SJSA1 (cell line): ENCODE results near the gene CARS1. TPM values are rescaled to one million over a fixed set of nuclear protein-coding genes. Genes with fewer than 3 reads are reported as not detected.

ENCODE experiments used
- DNase-seq, 2 experiments: peaks; one replicate each; pipeline ENCODE4 v3.0.0-alpha.2; 2015 to 2020; ENCODE audit warnings: low spot score in 2 of 2, low read depth in 1 of 2
- H3K27ac ChIP-seq: fragments of 250-450 bp; sonication (Bioruptor Pico); 2 replicates; pipeline ENCODE4 v1.5.1; 2020; ENCODE audit warnings: mild to moderate bottlenecking, moderate library complexity
- H3K27me3 ChIP-seq: fragments of 250-450 bp; sonication (Bioruptor Pico); replicated peaks from 2 replicates; pipeline ENCODE4 v1.5.1; 2020; ENCODE audit warnings: mild to moderate bottlenecking, moderate library complexity
- H3K36me3 ChIP-seq: fragments of 250-450 bp; sonication (Bioruptor Pico); 2 replicates; pipeline ENCODE4 v1.5.1; 2020; ENCODE audit warnings: mild to moderate bottlenecking
- H3K4me1 ChIP-seq: fragments of 250-450 bp; sonication (Bioruptor Pico); replicated peaks from 2 replicates; pipeline ENCODE4 v1.6.1; 2021; ENCODE audit warnings: mild to moderate bottlenecking
- H3K4me3 ChIP-seq: fragments of 250-450 bp; sonication (Bioruptor Pico); 2 replicates; pipeline ENCODE4 v1.5.1; 2020; ENCODE audit warnings: mild to moderate bottlenecking
- H3K9me3 ChIP-seq: fragments of 250-450 bp; sonication (Bioruptor Pico); replicated peaks from 2 replicates; pipeline ENCODE4 v1.5.1; 2020; ENCODE audit warnings: mild to moderate bottlenecking
- total RNA-seq: library from RNA; depleted of rRNA; stranded (reverse); fragments of >200 nt; shearing (Covaris generic); gene quantifications from 2 replicates; pipeline ENCODE4 v1.2.3, GENCODE V29; 2014

CARS1 gene
- total RNA-seq, 1 experiment from 2014 or later = 57.6 TPM

DNA sequence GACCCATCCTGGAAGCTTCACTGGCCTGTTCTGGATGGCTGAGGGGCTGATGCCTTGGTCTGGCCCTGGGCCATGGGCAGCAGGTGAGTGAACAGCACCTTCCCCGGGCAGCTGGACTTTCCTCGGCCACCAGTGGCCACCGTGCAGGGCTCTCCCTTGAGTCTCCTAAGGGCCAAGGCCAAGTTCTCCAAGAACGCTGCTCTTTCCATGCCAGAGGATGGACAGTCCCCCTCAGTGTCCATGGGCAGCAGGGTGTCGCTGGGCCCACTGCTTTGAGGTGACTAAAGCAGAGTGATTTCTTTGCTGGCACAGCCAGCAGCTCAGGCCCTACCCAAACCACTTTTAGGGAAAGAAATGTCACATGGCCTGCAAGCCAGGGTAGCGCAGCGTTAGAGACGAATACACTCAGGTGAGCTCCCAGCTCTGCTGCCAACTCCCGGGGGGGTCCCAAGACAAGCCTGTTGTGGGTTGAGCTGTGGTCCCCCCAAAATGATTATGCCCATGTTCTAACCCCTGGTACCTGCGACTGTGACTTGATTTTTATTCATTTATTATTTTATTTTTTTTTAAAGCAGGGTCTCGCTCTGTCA is 3.3 kb upstream of the CARS1 start:
- Histone ChIP-seq H3K27me3 (no peaks in the 10 kb centered on the region), H3K27ac (no peak overlapping the region), H3K4me1 (peaks cover 45% of the 10 kb centered on the region), H3K36me3 (peaks cover 8% of the 10 kb centered on the region), H3K9me3 (0 out of 2 replicates have a peak, but pooled peaks cover 5% of the 10 kb centered on the region), H3K4me3 (no peak overlapping the region)
- DNase-seq = no peak

DNA sequence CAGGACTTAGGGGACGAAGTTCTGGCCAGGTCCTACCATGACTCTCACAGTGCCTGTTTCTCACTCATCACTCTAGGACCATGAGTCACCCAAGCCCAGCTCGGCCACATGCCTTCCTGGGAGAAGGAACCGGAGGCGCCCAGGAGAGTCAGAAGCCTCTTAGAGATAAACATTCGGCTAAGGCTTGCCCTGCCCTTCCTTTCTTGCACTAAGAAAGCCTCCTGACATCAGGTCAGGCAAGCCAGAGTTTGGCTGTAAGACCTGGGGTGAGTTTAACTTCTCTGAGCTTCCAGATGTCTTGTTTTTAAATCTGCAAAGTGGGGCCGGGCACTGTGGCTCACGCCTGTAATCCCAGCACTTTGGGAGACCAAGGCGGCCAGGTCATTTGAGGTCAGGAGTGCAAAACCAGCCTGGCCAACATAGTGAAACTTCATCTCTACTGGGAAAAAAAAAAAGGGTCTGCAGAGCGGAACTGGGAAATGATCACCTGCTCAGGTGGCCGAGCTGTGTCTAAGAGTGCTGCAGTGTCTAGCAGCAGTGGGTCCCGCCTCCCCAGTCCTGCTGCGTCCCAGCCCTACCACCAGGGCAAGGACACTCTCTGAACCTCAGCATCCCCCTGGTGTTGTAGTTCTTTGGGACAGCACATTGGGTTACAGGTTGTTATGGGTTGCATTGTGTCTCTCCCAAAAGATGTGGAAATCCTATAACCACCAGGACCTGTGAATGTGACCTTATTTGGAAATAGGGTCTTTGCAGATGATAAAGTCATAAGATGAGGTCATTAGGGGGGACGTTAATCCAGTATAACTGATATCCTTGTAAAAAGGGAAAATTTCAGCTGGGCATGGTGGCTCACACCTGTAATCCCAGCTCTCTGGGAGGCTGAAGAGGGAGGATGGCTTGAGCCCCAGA is 1.8 kb upstream of the CARS1 start:
- H3K4me1 ChIP-seq = peaks cover 36% of the 10 kb centered on the region
- H3K27ac ChIP-seq = peak overlapping the region; percentile 6; the same call in 1 of the 2 replicates
- H3K36me3 ChIP-seq = peaks cover 14% of the 10 kb centered on the region
- no peaks in the 10 kb centered on the region for H3K9me3 ChIP-seq
- DNase-seq = peak; percentile 87 to 94
- no peaks in the 10 kb centered on the region for H3K27me3 ChIP-seq
- no peak overlapping the region for H3K4me3 ChIP-seq

DNA sequence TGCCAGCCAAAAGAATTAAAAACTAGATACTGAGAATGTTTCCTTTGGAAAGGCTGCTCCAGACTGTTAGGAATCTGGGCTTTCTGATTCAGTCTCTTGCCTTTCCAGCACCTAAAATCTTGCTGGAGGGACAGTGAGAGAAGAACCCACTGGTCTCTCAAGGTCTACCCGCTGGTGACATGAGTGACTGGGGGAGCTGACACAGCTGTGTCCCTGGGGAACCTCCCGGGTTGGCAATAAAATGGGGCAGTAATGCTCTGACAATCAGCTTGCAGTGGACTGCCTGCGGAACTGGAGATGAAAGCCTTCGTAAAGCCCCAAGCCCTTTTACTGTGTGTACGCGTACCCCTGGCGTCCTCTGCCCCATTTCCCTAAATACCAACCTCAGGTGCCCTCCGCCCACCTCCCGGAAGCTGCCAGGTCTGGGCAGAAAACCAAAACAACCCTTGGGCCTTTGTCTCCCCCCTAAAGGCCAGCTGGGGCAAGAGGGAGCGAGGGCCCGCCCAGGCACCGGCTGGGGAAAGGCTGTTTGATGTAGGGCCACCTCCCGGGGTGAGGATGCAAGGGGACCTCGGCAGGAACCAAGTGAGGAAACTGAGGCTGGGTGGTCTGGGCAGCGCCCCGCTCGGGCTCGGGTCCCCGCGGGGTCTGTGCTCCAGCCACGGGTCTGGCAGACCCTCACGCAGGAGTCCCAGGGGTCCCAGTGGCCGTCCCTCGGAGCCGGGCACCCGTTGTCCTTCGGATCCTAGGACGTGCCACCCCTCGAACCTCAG is 741 bp downstream of the CARS1 start:
- H3K9me3 ChIP-seq = no peaks in the 10 kb centered on the region
- peaks cover 30% of the 10 kb centered on the region for H3K4me1 ChIP-seq
- peaks cover 33% of the 10 kb centered on the region for H3K36me3 ChIP-seq
- H3K27ac ChIP-seq = peak overlapping the region; percentile 67
- DNase-seq = peak in 1 of 2 experiments; percentile 31
- H3K4me3 ChIP-seq = peak overlapping the region; percentile 72
- no peaks in the 10 kb centered on the region for H3K27me3 ChIP-seq

DNA sequence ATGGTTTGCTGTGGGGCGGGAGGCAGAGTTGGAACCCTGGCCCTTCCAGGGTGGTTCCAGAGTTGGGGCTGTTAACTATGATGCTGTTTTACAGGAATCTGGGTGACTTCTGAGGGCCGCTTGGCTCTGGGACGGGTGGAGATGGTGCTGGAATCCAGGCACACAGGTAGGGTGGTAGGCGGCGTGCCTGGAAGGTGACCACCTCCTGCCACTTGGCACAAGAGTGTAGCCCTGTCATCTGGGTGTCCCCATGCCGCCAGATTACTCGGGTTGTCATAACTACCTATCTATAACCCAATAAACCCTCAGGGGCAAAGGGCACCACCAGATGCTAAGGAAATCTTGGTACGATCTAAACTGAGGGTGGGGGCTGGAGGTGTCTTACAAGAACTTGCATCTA is 1.3 kb downstream of the CARS1 start:
- Histone ChIP-seq H3K4me1 (peaks cover 30% of the 10 kb centered on the region), H3K9me3 (no peaks in the 10 kb centered on the region), H3K36me3 (peaks cover 33% of the 10 kb centered on the region), H3K4me3 (peak overlapping the region; percentile 72), H3K27me3 (no peaks in the 10 kb centered on the region), H3K27ac (no peak overlapping the region)
- DNase-seq = no peak

DNA sequence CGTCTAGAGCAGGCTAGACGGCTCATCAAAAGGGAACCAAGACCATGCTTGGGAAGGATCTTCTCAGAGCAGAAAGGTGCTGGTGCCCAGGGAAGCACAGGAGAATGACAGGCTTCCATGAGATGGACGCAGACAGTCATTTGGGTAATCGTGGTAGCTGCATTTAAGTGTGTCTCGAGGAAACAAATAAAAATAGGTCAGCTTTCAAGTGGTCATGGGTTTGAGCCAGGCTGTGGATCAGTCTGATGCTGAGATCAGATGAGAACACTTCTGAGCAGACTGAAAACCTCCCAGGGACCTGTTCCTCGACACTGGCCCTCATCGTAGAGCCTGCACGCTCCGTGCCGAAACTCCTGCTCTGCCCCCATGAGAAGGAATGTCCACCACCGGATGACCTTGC is 4.7 kb downstream of the CARS1 start:
- no peak for DNase-seq
- H3K4me3 ChIP-seq = no peak overlapping the region
- no peak overlapping the region for H3K27ac ChIP-seq
- H3K36me3 ChIP-seq = peaks cover 42% of the 10 kb centered on the region
- H3K27me3 ChIP-seq = no peaks in the 10 kb centered on the region
- H3K9me3 ChIP-seq = no peaks in the 10 kb centered on the region
- peaks cover 29% of the 10 kb centered on the region for H3K4me1 ChIP-seq

DNA sequence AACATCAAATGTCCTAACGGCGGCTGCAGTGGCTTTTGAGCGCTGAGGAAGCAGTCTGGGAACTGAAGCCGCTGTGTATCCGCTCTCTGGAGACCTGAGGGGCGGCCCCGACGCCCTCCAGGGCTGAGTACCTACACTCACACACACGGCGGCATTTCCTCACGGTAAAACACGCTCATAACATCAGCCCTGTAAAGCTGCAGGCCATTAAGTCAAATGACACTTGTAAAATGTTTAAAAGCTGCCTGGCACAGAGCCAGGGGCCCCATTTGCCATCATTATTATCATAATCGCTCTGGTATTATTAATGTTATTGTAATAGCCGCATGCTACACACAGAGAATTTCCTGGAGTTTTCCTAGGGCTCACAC is 5.1 kb downstream of the CARS1 start:
- no peak overlapping the region for H3K27ac ChIP-seq
- no peak for DNase-seq
- H3K4me3 ChIP-seq = no peak overlapping the region
- peaks cover 45% of the 10 kb centered on the region for H3K36me3 ChIP-seq
- peaks cover 27% of the 10 kb centered on the region for H3K4me1 ChIP-seq
- no peaks in the 10 kb centered on the region for H3K9me3 ChIP-seq
- no peaks in the 10 kb centered on the region for H3K27me3 ChIP-seq

DNA sequence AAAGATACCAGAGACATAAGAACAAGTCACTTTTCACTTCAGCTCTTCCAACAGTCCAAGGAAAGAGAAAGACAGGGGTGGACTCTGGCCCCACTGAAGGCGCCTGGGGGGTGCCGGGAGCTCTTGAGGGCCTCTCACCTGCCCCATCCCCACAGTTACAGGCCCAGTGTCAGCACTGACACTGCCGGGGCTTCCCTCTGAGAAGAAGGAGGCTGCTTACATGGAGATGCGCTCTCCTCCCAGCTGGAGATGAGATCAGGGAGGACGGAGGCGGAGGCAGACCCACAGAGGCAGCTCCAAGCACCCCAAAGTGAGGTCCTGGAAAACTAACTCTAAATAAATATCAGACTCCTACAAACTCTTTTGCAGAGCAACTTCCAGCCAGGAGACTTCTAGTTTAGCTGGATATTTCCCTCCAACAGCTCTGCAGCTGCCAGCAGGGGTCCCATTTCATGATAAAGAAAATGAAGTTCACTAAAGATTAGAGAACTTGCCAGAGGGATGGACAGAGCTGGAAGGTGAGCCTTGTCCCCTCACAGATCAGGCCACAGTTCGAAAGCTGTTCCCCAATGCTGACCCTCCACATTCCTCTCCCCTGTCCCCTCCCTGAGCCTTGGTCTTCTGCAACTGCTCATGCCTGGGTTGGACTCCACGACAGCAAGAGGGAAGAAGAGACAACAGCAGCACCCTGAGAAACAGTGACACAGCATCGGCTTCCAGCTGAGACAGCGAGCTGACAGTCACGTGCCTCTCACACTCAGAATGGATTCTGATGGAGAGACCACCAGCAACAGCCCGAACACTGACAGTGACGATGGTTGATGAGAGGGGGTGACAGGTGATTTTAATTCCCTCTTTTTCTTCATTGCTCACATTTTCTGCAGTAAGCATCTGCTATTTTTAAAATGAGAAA is 5.8 kb downstream of the CARS1 start:
- no peak overlapping the region for H3K4me3 ChIP-seq
- no peak overlapping the region for H3K27ac ChIP-seq
- H3K36me3 ChIP-seq = peaks cover 43% of the 10 kb centered on the region
- peaks cover 24% of the 10 kb centered on the region for H3K4me1 ChIP-seq
- no peaks in the 10 kb centered on the region for H3K9me3 ChIP-seq
- no peak for DNase-seq
- no peaks in the 10 kb centered on the region for H3K27me3 ChIP-seq

DNA sequence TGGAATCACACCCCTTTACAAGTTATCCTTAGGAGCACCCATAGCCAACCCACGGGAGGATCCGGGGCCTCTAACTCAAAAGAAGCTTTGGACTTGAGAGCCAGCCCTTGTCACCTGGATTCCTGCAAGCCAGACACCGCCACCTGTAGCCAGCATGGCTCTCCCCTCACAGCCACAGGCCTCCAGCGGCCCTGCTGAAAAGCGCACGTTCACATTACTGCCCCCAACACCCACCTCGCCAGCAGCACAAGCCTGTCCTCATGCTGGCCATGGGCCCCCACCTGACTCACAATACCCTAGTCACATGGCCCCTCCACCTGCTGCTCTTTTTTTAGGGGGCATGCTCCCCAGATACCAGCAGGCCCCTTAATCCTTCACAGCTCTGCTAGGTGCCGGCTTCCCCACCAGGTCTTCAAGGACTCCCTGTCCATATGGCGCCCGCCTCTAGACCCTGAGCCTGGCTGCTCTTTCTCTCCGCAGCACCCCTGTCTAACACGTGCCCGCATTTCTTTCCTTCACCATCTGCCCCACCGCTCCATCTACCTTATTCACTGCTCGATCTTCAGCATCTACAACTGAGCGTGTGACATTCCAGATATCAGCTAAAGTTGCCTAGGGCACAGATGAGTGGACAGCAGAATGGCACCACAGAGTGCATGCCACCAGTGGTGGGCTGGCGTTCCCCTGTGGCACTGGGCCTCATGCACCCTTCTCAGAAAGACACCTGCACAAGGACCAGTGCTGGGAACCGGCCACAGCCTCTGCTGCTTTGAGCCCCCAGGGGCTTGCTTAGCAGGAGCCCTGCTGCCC is 6.6 kb downstream of the CARS1 start:
- H3K27me3 ChIP-seq = no peaks in the 10 kb centered on the region
- DNase-seq = no peak
- H3K36me3 ChIP-seq = peaks cover 50% of the 10 kb centered on the region
- H3K4me1 ChIP-seq = peaks cover 16% of the 10 kb centered on the region
- no peaks in the 10 kb centered on the region for H3K9me3 ChIP-seq
- no peak overlapping the region for H3K4me3 ChIP-seq
- peak overlapping the region; percentile 15; the same call in 1 of the 2 replicates for H3K27ac ChIP-seq

DNA sequence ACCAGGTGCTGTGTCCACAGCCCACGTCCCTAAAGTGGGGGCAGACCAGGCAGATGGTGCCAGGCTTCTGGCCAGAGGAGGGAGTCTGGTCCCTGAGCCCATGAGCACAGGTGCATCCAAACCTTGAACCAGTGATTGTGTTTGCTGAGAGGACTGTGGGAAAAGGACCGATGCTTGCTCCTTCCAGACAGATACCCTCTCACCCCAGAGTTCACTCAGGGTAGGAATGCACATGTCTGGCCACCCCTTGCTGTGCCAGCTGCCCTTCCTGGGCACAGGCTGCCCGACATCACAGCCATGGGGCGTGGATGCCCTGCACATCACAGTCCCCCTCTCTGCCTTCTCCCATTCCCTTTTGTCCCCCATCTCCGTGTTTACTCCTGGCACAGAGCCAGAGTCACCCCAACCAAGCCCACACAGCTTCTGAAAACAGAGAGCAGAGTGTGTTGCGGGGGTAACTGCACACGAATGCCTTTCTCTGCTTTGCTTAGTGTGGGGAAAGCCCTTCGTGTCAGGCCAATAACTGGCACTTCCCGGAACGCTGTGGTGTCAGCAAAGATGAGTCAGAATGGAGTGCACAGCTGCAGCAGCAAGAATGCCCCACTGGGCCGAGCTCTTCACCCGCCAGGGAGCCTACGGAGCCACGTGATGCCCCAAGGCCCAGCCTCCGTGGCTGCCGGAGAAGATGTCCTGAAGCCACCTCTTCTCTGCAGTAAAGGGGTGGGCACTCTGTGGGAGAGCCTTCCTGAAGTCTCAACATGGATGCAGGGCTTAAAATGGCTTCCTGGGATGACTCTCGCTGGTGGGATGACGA is 7.6 kb downstream of the CARS1 start:
- peak overlapping the region; percentile 69 for H3K27ac ChIP-seq
- peaks cover 16% of the 10 kb centered on the region for H3K4me1 ChIP-seq
- peak; percentile 87 to 98 for DNase-seq
- no peaks in the 10 kb centered on the region for H3K9me3 ChIP-seq
- H3K27me3 ChIP-seq = no peaks in the 10 kb centered on the region
- H3K4me3 ChIP-seq = no peak overlapping the region
- H3K36me3 ChIP-seq = peaks cover 59% of the 10 kb centered on the region

DNA sequence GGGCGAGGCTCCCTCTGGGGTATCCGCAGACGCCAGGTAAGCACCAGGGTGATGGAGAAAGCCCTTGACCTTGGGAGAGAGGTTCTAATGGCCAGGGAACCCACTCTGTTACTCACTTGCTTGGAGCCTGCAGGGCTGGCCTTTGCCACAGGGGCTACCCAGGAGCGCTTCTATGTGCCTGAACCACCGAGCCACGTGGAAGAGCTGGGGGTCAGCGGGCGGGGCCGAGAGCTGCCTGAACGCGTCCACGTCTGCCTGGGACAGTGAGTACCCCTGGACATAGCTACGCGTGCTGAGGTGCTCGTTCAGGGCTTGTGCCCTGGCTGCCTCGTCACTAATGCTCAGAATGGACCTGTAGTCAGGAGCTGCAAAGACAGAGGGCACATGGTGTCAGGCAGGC is 9.6 kb downstream of the CARS1 start:
- Histone ChIP-seq H3K36me3 (peaks cover 61% of the 10 kb centered on the region), H3K27me3 (no peaks in the 10 kb centered on the region), H3K4me1 (peaks cover 16% of the 10 kb centered on the region), H3K9me3 (no peaks in the 10 kb centered on the region), H3K4me3 (no peak overlapping the region), H3K27ac (no peak overlapping the region)
- no peak for DNase-seq

DNA sequence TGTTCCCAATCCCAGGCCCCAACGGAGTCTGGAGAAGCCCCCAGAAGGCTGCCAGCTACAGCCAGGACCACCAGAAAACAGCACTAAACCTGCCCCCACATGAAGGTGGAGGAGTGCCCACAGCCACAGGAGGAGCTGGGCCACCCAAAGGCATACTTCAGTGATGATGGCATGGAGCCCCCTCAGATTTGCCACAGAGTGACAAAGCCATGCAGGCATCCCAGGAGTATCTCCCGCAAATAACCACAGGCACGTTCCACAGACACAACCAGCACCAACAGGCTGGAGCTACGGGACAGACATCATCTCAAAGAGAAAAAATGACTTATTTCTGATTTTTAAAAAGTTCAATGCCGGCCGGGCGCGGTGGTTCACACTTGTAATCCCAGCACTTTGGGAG is 10.6 kb downstream of the CARS1 start:
- DNase-seq = no peak
- Histone ChIP-seq H3K36me3 (peaks cover 63% of the 10 kb centered on the region), H3K9me3 (no peaks in the 10 kb centered on the region), H3K27ac (no peak overlapping the region), H3K4me3 (no peak overlapping the region), H3K4me1 (peaks cover 16% of the 10 kb centered on the region), H3K27me3 (no peaks in the 10 kb centered on the region)

DNA sequence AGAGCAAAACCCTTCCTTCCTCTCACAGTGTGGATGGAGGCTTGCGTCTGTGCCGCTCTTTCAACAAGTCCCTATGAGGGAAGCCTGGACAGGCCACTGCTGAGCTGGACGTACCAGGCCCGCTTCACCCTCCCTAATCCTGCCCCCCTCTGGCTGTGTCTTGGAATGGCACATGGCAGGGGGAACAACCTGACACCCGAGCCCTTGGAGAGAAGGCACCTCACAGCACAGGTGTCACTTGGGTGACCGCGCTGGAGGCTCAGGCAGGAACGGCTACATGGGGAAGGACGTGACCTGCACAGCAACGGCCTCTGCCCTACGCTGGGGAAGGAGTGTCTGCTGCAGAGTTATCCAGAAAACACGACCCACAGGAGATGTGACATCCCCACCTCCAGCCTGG is 11.0 kb downstream of the CARS1 start:
- Histone ChIP-seq H3K27ac (no peak overlapping the region), H3K9me3 (no peaks in the 10 kb centered on the region), H3K4me3 (no peak overlapping the region), H3K27me3 (no peaks in the 10 kb centered on the region), H3K36me3 (peaks cover 66% of the 10 kb centered on the region), H3K4me1 (peaks cover 16% of the 10 kb centered on the region)
- no peak for DNase-seq
